Activated B cell treated with CpG ODN at 0.5 μM for 24 hours (primary cell): ENCODE measurements around the gene SLC10A7. TPM values are rescaled to one million over a fixed set of nuclear protein-coding genes. Genes with fewer than 3 reads are reported as not detected.

Source experiments
- ATAC-seq: fragments of 200-7000 bp; cut with Tn5 transposase; one replicate; pipeline ENCODE4 v1.10.0; 2021; ENCODE audit warnings: low read depth, mild to moderate bottlenecking, moderate library complexity
- CTCF ChIA-PET: fragments of 350-600 bp; sonication (Branson Sonifier 250); formaldehyde crosslinking; loops from one replicate; lab custom pipeline; 2021; ENCODE audit warnings: antibody characterized with exemption; lab: Charles Lee
- POLR2A ChIA-PET: fragments of 350-600 bp; sonication (Branson Sonifier 250); formaldehyde crosslinking; loops from one replicate; lab custom pipeline; 2021; ENCODE audit warnings: antibody characterized with exemption; lab: Charles Lee
- DNase-seq: peaks from one replicate; pipeline ENCODE4 v3.0.0; 2022
- H3K27ac Mint-ChIP-seq: one replicate; pipeline ENCODE4 v1.8.0; 2020; ENCODE audit warnings: mixed read lengths
- H3K27me3 Mint-ChIP-seq: one replicate; pipeline ENCODE4 v1.8.0; 2021; ENCODE audit warnings: mixed read lengths
- H3K36me3 Mint-ChIP-seq: one replicate; pipeline ENCODE4 v1.8.0; 2021; ENCODE audit warnings: low read depth, mixed read lengths
- H3K4me1 Mint-ChIP-seq: one replicate; pipeline ENCODE4 v1.8.0; 2021; ENCODE audit warnings: mixed read lengths
- H3K4me3 Mint-ChIP-seq: one replicate; pipeline ENCODE4 v1.8.0; 2020; ENCODE audit warnings: mild to moderate bottlenecking, mixed read lengths
- H3K9me3 Mint-ChIP-seq: one replicate; pipeline ENCODE4 v1.8.0; 2020; ENCODE audit warnings: mixed read lengths
- CTCF ChIP-seq: fragments of 200-600 bp; IDR thresholded peaks from one replicate; pipeline ENCODE4 v1.8.0; 2022; ENCODE audit warnings: antibody characterized with exemption, mild to moderate bottlenecking
- intact Hi-C: fragments of 100-400 bp; cut with micrococcal nuclease; formaldehyde crosslinking; loops from one replicate; pipeline ENCODE4 v1.15.1; 2024
- total RNA-seq: library from RNA; stranded (reverse); gene quantifications from 2 replicates; pipeline ENCODE4 v1.2.3, GENCODE V29; 2022

Gene SLC10A7
- total RNA-seq, 1 donor from 2014 or later, result 16.3 TPM

- no peak for TF ChIP-seq CTCF
- intact Hi-C loops, result no loop called here
- Mint-ChIP-seq H3K4me1 (no peaks in the 10 kb centered on the region), H3K27me3 (no peaks in the 10 kb centered on the region), H3K4me3 (no peak overlapping the region), H3K36me3 (peaks cover 2% of the 10 kb centered on the region), H3K9me3 (no peaks in the 10 kb centered on the region), H3K27ac (no peak overlapping the region)
- CTCF ChIA-PET, result no interaction called here
- no peak for ATAC-seq
- POLR2A ChIA-PET, result no interaction called here
- DNase-seq, result no peak
Measured at GRCh38 chr4:146382194-146382593, 139.5 kb downstream of the SLC10A7 start.

GRCh38 chr4:146381263-146381872 lies 140.4 kb downstream of the SLC10A7 start:
- no peak for TF ChIP-seq CTCF
- intact Hi-C loops, result no loop called here
- Mint-ChIP-seq H3K4me1 (no peaks in the 10 kb centered on the region), H3K36me3 (peaks cover 4% of the 10 kb centered on the region), H3K27me3 (no peaks in the 10 kb centered on the region), H3K27ac (no peak overlapping the region), H3K9me3 (no peaks in the 10 kb centered on the region), H3K4me3 (no peak overlapping the region)
- ATAC-seq, result no peak
- ChIA-PET CTCF (no interaction called here), POLR2A (no interaction called here)
- no peak for DNase-seq

- POLR2A ChIA-PET, result no interaction called here
- DNase-seq (no peak), ATAC-seq (no peak)
- Mint-ChIP-seq H3K27me3 (no peaks in the 10 kb centered on the region), H3K4me3 (no peak overlapping the region), H3K4me1 (no peaks in the 10 kb centered on the region), H3K9me3 (peaks cover 2% of the 10 kb centered on the region), H3K27ac (no peak overlapping the region), H3K36me3 (peaks cover 4% of the 10 kb centered on the region)
- intact Hi-C loops, result no loop called here
- CTCF ChIA-PET, result no interaction called here
- TF ChIP-seq CTCF, result no peak
Measured at GRCh38 chr4:146379744-146380143, 142.0 kb downstream of the SLC10A7 start.

- H3K27me3 Mint-ChIP-seq, result no peaks in the 10 kb centered on the region
- intact Hi-C loops, result no loop called here
- ChIA-PET POLR2A (no interaction called here), CTCF (no interaction called here)
- H3K4me1 Mint-ChIP-seq, result no peaks in the 10 kb centered on the region
- ATAC-seq (no peak), DNase-seq (no peak)
- no peak overlapping the region for H3K4me3 Mint-ChIP-seq
- peaks cover 3% of the 10 kb centered on the region for H3K36me3 Mint-ChIP-seq
- peaks cover 2% of the 10 kb centered on the region for H3K9me3 Mint-ChIP-seq
- no peak overlapping the region for H3K27ac Mint-ChIP-seq
- TF ChIP-seq CTCF, result no peak
Measured at GRCh38 chr4:146371812-146372211, 149.9 kb downstream of the SLC10A7 start.

GRCh38 chr4:146370841-146371240 lies 150.9 kb downstream of the SLC10A7 start:
- Mint-ChIP-seq H3K9me3 (no peaks in the 10 kb centered on the region), H3K4me1 (no peaks in the 10 kb centered on the region), H3K4me3 (no peak overlapping the region), H3K27ac (no peak overlapping the region), H3K27me3 (no peaks in the 10 kb centered on the region), H3K36me3 (no peaks in the 10 kb centered on the region)
- ATAC-seq (no peak), DNase-seq (no peak)
- ChIA-PET POLR2A (no interaction called here), CTCF (no interaction called here)
- no peak for TF ChIP-seq CTCF
- intact Hi-C loops, result no loop called here
